ENCODE measurements around the gene SARS1.
"Not testable (repeated sequence)": the region's sequence is repeated elsewhere in the genome, so short reads cannot be mapped to it uniquely, and the experiment has no call there.

Gene SARS1

GRCh38 chr1:109218516-109218915 lies 4.8 kb downstream of the SARS1 start:
- DNase-seq (ENCODE audit: low spot score): no peak
- TF ChIP-seq CTCF (IDR thresholded peaks at IDR 0.05; ENCODE audit: extremely low read depth, missing control alignments): no peak

GRCh38 chr1:109221201-109221600 lies 7.5 kb downstream of the SARS1 start:
- DNase-seq (ENCODE audit: low spot score): not testable (repeated sequence)

- DNase-seq (ENCODE audit: low spot score): no peak
- TF ChIP-seq CTCF (IDR thresholded peaks at IDR 0.05; ENCODE audit: extremely low read depth, missing control alignments): no peak
Measured at GRCh38 chr1:109225308-109225707, 11.6 kb downstream of the SARS1 start.

- no peak for DNase-seq (ENCODE audit: low spot score)
- no peak for TF ChIP-seq CTCF (IDR thresholded peaks at IDR 0.05; ENCODE audit: extremely low read depth, missing control alignments)
Measured at GRCh38 chr1:109225711-109226445, 12.2 kb downstream of the SARS1 start.

- no peak for TF ChIP-seq CTCF (IDR thresholded peaks at IDR 0.05; ENCODE audit: extremely low read depth, missing control alignments)
- DNase-seq (ENCODE audit: low spot score): no peak
Measured at GRCh38 chr1:109228167-109228566, 14.4 kb downstream of the SARS1 start.

- no peak for DNase-seq (ENCODE audit: low spot score)
- TF ChIP-seq CTCF (IDR thresholded peaks at IDR 0.05; ENCODE audit: extremely low read depth, missing control alignments): no peak
Measured at GRCh38 chr1:109229531-109230127, 15.9 kb downstream of the SARS1 start.

- no peak for TF ChIP-seq CTCF (IDR thresholded peaks at IDR 0.05; ENCODE audit: extremely low read depth, missing control alignments)
- no peak for DNase-seq (ENCODE audit: low spot score)
Measured at GRCh38 chr1:109231066-109231465, 17.3 kb downstream of the SARS1 start.

- TF ChIP-seq CTCF (IDR thresholded peaks at IDR 0.05; ENCODE audit: extremely low read depth, missing control alignments): no peak
- no peak for DNase-seq (ENCODE audit: low spot score)
Measured at GRCh38 chr1:109235137-109235536, 21.4 kb downstream of the SARS1 start.

All from GM20000 (cell line).